Thyroid gland (tissue), 4 donors: ENCODE measurements around the gene IFNA13.

Experiments used
- CTCF ChIP-seq, 6 experiments: fragments of 200-600 bp in 3 of 6; fragments of 450-650 bp in 3 of 6; sonication (generic) in 3 of 6; IDR thresholded peaks; one replicate each; pipeline ENCODE4 v1.5.1; 2016 to 2019; ENCODE audit warnings: antibody characterized with exemption in 6 of 6, mild to moderate bottlenecking in 2 of 6, inconsistent platforms in 1 of 6, moderate library complexity in 1 of 6
- POLR2A ChIP-seq, 2 donors: fragments of 450-650 bp; IDR thresholded peaks; one replicate each; pipeline ENCODE4 v1.6.1; 2017; ENCODE audit warnings: antibody characterized with exemption in 2 of 2, mild to moderate bottlenecking in 2 of 2, moderate library complexity in 1 of 2

- TF ChIP-seq POLR2A (IDR thresholded peaks at IDR 0.05): no peak
- no peak for TF ChIP-seq CTCF (IDR thresholded peaks at IDR 0.05)
These were observed 31.2 kb upstream of the IFNA13 start for GRCh38 chr9:21398955-21399489.
